Calu3 (cell line): Measurements from ENCODE around the gene KCTD2. TPM values are rescaled to one million over a fixed set of nuclear protein-coding genes. Genes with fewer than 3 reads are reported as not detected.
A peak's percentile ranks its signal among the peaks of the same experiment; 100 is the strongest.
"Not testable (repeated sequence)": the region's sequence is repeated elsewhere in the genome, so short reads cannot be mapped to it uniquely, and the experiment has no call there.

Experiments used
- BruUV-seq: library from RNA; stranded (reverse); fragments of 400-500 nt; replicated peaks from 2 replicates; lab custom pipeline; 2021; lab: Mats Ljungman, UMichigan
- CTCF ChIA-PET: fragments of 300-600 bp; sonication (Branson Sonifier 250); formaldehyde crosslinking; loops from one replicate; lab custom pipeline; 2022; ENCODE audit warnings: antibody characterized with exemption; lab: Charles Lee
- DNase-seq: peaks from one replicate; pipeline ENCODE4 v3.0.0; 2022
- H3K27ac Mint-ChIP-seq: one replicate; pipeline ENCODE4 v1.8.0; 2022; ENCODE audit warnings: mixed read lengths; ENCODE audit not compliant: unreplicated experiment
- H3K27me3 Mint-ChIP-seq: one replicate; pipeline ENCODE4 v1.8.0; 2022; ENCODE audit warnings: mixed read lengths; ENCODE audit not compliant: unreplicated experiment
- H3K36me3 Mint-ChIP-seq: one replicate; pipeline ENCODE4 v1.8.0; 2022; ENCODE audit warnings: mild to moderate bottlenecking, moderate library complexity, mixed read lengths; ENCODE audit not compliant: insufficient read depth, unreplicated experiment
- H3K4me1 Mint-ChIP-seq: one replicate; pipeline ENCODE4 v1.8.0; 2022; ENCODE audit warnings: mild to moderate bottlenecking, low read depth, mixed read lengths; ENCODE audit not compliant: unreplicated experiment
- H3K4me3 Mint-ChIP-seq: one replicate; pipeline ENCODE4 v1.8.0; 2022; ENCODE audit warnings: mild to moderate bottlenecking, low read depth, moderate library complexity, mixed read lengths; ENCODE audit not compliant: unreplicated experiment
- H3K9me3 Mint-ChIP-seq: one replicate; pipeline ENCODE4 v1.8.0; 2022; ENCODE audit warnings: low read depth, mixed read lengths; ENCODE audit not compliant: unreplicated experiment
- CTCF ChIP-seq: fragments of 200-600 bp; IDR thresholded peaks from one replicate; pipeline ENCODE4 v1.8.0; 2022; ENCODE audit warnings: antibody characterized with exemption; ENCODE audit not compliant: unreplicated experiment
- intact Hi-C: fragments of 100-400 bp; cut with micrococcal nuclease; formaldehyde crosslinking; loops from one replicate; pipeline ENCODE4 v1.10.0; 2022; ENCODE audit not compliant: unreplicated experiment
- total RNA-seq: library from RNA; stranded (reverse); gene quantifications from 2 replicates; pipeline ENCODE4 v1.2.3, GENCODE V29; 2022

Gene KCTD2
- total RNA-seq, 1 experiment from 2014 or later = 24.4 TPM

- no peaks in the 10 kb centered on the region for H3K27me3 Mint-ChIP-seq
- no peak overlapping the region for H3K27ac Mint-ChIP-seq
- intact Hi-C loops = no loop called here
- H3K36me3 Mint-ChIP-seq = no peaks in the 10 kb centered on the region
- no peak overlapping the region for H3K4me3 Mint-ChIP-seq
- CTCF ChIA-PET = interaction anchor here (1.3 kb wide), 1 partner anchor 64 kb away, joined by 3 read pairs; no protein-coding TSS in a partner anchor
- peaks cover 7% of the 10 kb centered on the region for H3K4me1 Mint-ChIP-seq
- TF ChIP-seq CTCF = no peak
- DNase-seq = no peak
- no peaks in the 10 kb centered on the region for H3K9me3 Mint-ChIP-seq
- BruUV-seq = no TSS peak
Observed at GRCh38 chr17:75024686-75025397, 22.2 kb upstream of the KCTD2 start.

- H3K4me1 Mint-ChIP-seq, H3K4me3 Mint-ChIP-seq, CTCF ChIA-PET, intact Hi-C loops, H3K9me3 Mint-ChIP-seq, H3K27ac Mint-ChIP-seq, H3K27me3 Mint-ChIP-seq, BruUV-seq, DNase-seq, H3K36me3 Mint-ChIP-seq: not testable (repeated sequence)
Observed at GRCh38 chr17:75025398-75025734, 21.7 kb upstream of the KCTD2 start.

- intact Hi-C loops, H3K27me3 Mint-ChIP-seq: not testable (repeated sequence)
Observed at GRCh38 chr17:75026650-75027049, 20.4 kb upstream of the KCTD2 start.

GRCh38 chr17:75030161-75030560 lies 16.9 kb upstream of the KCTD2 start:
- H3K4me1 Mint-ChIP-seq = peaks cover 34% of the 10 kb centered on the region

More at GRCh38 chr17:75026650-75027049, 20.4 kb upstream of the KCTD2 start:
- H3K27ac Mint-ChIP-seq, CTCF ChIA-PET, H3K4me3 Mint-ChIP-seq, H3K4me1 Mint-ChIP-seq, H3K36me3 Mint-ChIP-seq, BruUV-seq, H3K9me3 Mint-ChIP-seq: not testable (repeated sequence)
- DNase-seq = peak; percentile 15

More at GRCh38 chr17:75030161-75030560, 16.9 kb upstream of the KCTD2 start:
- Mint-ChIP-seq H3K9me3 (no peaks in the 10 kb centered on the region), H3K4me3 (no peak overlapping the region), H3K27ac (no peak overlapping the region), H3K27me3 (peaks cover 14% of the 10 kb centered on the region), H3K36me3 (peaks cover 27% of the 10 kb centered on the region)
- no TSS peak for BruUV-seq
- intact Hi-C loops = loop anchor here (5.0 kb wide), 1 partner anchor 68 kb away; no protein-coding TSS in a partner anchor
- no peak for DNase-seq
- no peak for TF ChIP-seq CTCF
- CTCF ChIA-PET = no interaction called here
